D721Med (cell line): ENCODE measurements around the gene FBLL1.
"Not testable (repeated sequence)": the region's sequence is repeated elsewhere in the genome, so short reads cannot be mapped to it uniquely, and the experiment has no call there.

ENCODE experiments used
- DNase-seq: peaks from one replicate; pipeline ENCODE4 v3.0.0; 2011; ENCODE audit warnings: low spot score; ENCODE audit not compliant: insufficient read length
- FAIRE-seq: peaks from 2 replicates; lab custom pipeline; 2011; peaks lifted over from hg19 to GRCh38; lab: Jason Lieb, UNC
- CTCF ChIP-seq: IDR thresholded peaks from 2 replicates; pipeline ENCODE4 v1.5.1; 2012; ENCODE audit warnings: mild to moderate bottlenecking, control low read depth; ENCODE audit not compliant: insufficient read depth; ENCODE audit errors: missing control alignments

The FBLL1 gene

DNA sequence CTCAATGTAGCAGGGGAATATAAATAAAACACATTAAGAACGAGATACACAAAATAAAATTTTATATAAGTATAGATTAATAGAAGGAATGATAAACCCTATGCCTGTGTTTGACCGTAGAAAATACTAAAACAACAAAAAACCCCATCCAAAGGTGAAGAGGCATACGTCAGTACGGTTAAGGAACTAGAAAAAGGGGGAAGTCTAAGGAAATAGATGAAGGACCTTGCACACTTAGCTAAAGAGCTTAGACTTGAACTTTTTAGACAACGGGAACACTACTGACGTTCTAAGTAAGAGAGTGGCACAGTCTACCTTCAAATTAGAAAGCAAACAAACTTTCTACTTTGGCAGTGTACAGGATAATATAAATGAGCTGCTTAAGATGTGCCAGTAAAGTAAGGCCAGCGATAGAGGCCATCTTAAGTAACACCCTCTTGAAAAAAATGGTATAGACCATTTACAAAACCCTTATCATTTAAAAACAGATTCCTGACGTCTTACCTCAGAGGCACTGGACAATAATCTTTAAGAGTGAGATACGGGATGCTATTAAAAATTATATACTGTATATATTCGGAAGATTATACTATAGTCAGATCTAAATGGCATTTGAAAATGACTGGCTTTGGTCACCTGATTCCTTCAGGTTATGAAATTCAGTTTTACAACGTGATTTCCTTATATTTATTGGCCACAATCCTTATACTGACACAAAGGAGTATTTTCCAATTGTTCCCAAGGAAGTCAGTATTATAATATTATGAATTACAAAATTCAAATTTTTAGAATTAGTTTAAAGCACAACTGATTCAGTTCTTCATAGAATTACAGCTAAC lies 41.6 kb downstream of the FBLL1 start:
- FAIRE-seq (no peak), DNase-seq (no peak)
- no peak for TF ChIP-seq CTCF

DNA sequence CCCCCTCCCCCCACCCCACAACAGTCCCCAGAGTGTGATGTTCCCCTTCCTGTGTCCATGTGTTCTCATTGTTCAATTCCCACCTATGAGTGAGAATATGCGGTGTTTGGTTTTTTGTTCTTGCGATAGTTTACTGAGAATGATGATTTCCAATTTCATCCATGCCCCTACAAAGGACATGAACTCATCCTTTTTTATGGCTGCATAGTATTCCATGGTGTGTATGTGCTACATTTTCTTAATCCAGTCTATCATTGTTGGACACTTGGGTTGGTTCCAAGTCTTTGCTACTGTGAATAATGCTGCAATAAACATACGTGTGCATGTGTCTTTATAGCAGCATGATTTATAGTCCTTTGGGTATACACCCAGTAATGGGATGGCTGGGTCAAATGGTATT lies 44.6 kb downstream of the FBLL1 start:
- DNase-seq, result not testable (repeated sequence)

DNA sequence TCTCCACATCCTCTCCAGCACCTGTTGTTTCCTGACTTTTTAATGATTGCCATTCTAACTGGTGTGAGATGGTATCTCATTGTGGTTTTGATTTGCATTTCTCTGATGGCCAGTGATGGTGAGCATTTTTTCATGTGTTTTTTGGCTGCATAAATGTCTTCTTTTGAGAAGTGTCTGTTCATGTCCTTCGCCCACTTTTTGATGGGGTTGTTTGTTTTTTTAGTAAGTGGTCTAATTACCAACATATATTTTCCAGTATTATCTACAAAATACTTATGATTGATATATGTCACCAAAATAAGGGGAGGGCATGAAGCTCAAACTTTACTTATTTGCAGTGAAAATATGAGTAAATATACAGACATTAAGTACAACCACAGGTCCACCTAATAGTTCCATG lies 45.1 kb downstream of the FBLL1 start:
- not testable (repeated sequence) for DNase-seq, FAIRE-seq

More for the DNA sequence above, 44.6 kb downstream of the FBLL1 start:
- FAIRE-seq, result not testable (repeated sequence)

DNA sequence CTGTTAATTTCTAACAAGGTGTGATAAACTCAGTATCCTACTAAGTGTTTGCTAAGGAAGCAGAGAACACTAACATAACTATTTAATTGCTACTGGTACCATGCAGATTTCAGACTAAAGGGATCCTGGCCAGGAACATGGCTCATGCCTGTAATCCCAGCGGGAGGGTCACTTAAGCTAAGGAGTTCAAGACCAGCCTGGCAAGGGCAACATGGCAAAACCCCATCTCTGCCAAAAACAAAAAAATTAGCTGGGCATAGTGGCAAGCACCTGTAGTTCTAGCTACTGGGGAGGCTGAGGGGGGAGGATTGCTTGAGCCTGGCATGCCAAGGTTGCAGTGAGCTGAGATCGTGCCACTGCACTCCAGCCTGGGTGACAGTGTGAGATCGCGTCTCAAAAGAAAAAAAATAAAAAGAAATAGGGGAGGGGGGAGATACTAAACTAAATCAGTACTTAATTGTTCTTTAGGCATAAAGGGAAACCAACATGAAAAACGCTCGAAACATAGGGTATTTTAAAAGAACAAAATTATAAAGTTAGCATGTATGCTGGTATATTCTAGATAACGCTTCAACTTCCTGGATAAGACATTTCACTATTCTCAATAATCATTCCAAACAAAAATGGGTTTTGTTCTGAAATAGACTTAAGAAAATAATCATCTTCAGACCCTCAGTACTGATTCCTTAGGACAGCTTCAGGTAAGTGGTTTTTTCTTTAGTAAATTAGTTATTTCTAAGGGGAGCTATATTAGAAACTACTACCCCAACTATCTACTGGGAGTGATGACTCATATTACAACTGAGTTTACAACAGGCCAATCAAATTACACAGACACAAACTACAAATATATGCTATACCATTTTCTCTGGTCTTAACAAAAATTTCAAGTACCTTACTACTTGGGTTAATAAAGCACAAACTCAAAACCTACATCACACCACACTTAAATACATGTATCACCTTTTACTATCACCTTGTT lies 46.6 kb downstream of the FBLL1 start:
- DNase-seq (no peak), FAIRE-seq (no peak)
- no peak for TF ChIP-seq CTCF

DNA sequence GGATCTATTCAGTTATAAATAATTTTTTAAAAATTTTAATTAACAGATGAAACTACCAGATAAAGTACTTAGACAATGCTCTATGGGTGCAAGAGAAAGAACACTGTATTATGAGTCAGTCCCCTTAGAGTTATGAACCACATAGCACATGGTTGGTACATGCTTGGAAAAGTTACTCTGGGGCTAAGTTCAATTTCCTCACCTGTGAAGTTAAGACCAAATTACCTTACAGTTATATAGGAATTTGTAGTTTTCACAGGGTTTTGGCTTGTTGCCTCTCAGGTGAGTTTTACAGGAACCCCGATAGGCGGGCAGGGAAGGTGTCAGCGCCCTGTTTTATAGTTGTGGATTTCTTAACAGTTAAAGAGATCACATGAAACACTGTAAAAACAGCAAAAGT lies 48.9 kb downstream of the FBLL1 start:
- TF ChIP-seq CTCF, result no peak
- FAIRE-seq, result no peak
- DNase-seq, result no peak

DNA sequence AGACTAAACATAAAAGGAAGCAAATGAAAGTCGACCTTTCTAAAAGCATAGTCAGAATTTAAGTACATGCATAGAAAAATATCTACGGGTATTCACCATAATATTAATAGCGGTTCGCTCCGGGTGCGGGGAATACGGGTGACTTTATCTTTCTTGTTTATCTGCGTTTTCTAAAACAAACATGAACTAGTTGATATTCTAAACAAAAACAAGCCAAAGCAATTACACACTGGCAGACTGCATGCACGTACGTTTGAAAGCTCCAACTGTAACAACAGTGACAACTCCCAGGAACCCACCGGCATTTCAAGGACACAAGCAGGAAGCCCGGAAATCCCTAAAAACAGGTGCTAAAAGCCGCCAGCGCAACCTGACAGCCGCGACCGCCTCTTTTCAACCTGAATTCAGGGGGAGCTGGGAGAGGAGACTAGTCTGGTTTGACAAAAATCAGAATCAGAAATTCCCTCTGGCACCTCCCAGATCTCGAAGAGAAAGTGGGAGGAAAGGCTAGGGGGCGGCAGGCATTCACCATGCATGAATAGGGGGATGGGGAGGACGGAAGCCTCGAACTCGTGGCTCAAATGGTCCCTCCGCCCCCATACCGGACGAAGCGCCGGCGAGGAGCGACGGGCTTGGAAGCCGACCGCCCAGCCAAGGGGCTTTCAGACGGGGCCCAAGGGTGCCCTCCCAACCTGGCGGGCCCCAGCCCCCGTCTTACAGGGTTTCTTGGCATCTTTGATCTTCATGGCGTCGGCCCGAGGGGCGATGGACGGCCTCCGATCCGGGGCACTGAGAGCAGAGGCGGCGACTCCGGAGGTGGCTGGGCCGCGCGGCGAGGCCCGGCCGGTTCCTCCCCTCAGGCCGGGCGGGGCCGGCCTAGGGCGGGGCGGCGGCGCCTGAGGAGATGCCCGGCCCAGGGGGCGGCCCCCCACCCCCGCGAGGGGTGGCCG lies 49.7 kb downstream of the FBLL1 start, which contains the start of gene PANK3:
Gene PANK3, minus strand, starts transcription at position 831 of the 950 bp plus-strand sequence. Its CDS starts 85 bp downstream, at position 746.
- DNase-seq (peak; percentile 37), FAIRE-seq (no peak)
- TF ChIP-seq CTCF, result peak; percentile 4

- FAIRE-seq (peak; percentile 74), DNase-seq (peak; percentile 67)
- TF ChIP-seq CTCF, result no peak
Measured at GRCh38 chr5:168579488-168580226, 50.6 kb downstream of the FBLL1 start.
